Measurements from ENCODE around the gene NUP42.
"Not testable (repeated sequence)": the region's sequence is repeated elsewhere in the genome, so short reads cannot be mapped to it uniquely, and the experiment has no call there.

NUP42 gene

DNA sequence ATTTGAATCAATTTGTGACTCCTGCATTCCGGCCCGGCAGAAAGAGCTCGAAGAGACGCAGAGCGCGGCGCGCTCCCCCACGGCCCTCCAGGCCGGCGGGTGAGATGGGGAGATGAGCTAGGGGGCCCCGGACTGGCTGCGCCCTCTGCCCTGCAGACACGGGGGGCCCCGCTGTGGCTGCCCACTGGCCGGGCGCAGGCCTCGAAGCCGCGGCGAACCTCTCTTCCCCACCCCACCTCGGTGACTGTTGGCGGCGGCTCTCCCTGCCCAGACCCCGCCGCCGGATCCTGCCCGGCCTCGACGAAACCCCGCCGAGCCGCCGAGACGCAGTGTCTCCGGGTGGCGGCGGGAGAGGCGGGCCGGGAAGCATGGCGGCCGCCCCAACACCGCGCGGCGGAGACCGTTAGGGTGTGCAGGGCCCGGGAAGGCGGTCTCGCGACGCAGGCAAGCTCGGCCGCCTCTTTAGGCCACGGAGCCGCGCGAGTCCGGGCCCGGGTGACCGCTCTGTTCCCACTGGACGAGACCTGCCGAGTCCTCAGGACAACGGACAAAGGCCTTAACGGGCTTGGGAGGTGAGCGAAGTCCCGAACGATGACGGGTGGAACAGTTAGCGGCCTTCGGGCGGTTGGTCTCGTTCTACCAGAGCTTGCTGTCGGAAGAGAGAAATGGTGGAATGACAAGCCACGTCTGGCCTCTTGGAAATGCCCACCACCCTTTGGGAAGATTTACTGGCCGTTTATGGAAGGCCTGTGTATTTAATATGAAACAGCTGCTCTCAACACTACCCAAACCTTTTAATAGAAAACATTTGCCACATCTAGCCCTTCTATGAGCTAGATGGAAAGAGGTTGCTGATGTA lies 24.3 kb downstream of the NUP42 start:
- DNase-seq = no peak

GRCh38 chr7:23207021-23207420 lies 25.2 kb downstream of the NUP42 start:
- no peak for DNase-seq

- no peak for DNase-seq
Observed at GRCh38 chr7:23207884-23208283, 26.0 kb downstream of the NUP42 start.

DNA sequence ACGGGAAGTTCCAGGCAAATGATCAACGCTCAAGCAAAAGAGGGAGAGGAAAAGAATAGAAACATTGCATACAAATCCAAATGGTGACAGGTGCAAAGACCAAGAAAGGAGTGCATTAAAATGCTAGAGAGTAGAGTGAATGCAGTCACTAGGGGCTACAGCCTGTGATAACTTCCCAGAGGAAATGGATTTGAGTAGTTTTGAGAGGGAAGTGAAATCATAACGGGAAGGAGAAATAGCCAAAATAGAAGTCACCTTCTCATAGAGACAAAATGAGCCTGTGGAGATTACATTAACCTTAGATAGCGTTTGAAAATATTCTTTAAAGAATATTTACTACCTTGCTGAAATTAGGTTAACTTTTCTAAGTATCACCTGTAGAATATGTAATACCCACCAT lies 26.5 kb downstream of the NUP42 start:
- DNase-seq = no peak

DNA sequence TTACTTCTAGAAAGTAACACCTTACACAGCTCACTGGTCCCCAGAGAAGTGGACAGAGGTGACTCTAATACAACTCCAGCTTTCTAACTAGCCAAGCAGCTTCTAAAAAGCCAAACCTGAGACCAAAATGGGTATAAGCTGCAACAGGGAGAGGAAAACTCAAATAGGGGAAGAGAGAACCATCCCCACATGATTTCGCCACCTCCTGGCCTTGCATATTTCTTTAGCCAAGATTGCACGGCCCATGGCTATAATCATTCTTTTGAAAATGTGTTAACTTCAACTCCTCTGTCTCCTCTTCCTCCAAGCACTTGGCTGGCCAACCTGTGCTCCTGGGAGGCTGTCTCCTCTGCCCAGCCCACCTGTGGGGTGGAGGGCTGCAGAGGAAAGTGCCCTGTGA lies 28.7 kb downstream of the NUP42 start:
- DNase-seq = no peak

- no peak for DNase-seq
Observed at GRCh38 chr7:23211589-23211988, 29.7 kb downstream of the NUP42 start.

- DNase-seq = no peak
Observed at GRCh38 chr7:23212395-23212794, 30.5 kb downstream of the NUP42 start.

DNA sequence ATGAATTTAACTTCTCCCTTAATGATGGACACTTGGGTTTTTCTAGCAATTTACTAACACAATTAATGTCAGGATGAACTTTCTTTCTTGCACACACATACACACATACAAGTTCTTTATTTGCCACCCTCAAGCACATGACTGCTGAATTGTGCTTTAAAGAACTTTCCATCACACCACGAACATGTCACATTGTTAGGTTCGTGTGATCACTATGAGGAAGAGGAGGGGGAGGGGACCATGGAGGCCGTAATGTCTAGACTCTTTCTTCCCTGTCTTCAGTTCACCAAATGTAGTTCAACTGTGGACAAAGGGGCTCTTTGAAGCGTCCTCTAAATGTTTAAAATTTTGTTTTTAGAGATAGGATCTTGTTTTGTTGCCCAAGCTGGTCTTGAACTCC lies 31.0 kb downstream of the NUP42 start:
- no peak for DNase-seq

GRCh38 chr7:23213755-23214154 lies 31.9 kb downstream of the NUP42 start:
- no peak for DNase-seq

GRCh38 chr7:23214423-23214822 lies 32.6 kb downstream of the NUP42 start:
- no peak for DNase-seq

- no peak for DNase-seq
Observed at GRCh38 chr7:23214938-23215337, 33.1 kb downstream of the NUP42 start.

- DNase-seq = no peak
Observed at GRCh38 chr7:23216021-23216420, 34.2 kb downstream of the NUP42 start.

DNA sequence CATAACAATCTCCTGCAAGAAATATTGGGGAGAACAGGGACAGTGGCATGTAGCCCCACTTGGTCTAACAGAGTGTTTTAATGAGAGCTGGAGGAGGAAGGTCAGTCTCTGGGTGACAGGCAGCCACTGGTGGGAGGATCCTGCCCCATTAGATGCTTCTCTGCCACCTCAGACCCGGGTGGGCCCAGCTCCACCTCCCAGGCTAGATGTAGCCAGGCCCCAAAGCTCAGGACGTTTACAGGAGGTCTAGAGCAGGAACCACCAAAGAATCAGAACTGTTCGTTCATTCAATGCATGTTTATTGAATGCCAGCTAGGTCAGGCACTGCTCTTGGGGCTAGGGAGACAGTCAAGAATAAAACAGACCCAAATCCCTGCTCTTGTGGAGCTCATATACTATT lies 36.3 kb downstream of the NUP42 start:
- no peak for DNase-seq

- no peak for DNase-seq
Observed at GRCh38 chr7:23220690-23221305, 39.0 kb downstream of the NUP42 start.

GRCh38 chr7:23222439-23223030 lies 40.7 kb downstream of the NUP42 start:
- DNase-seq = no peak

GRCh38 chr7:23224364-23224763 lies 42.5 kb downstream of the NUP42 start:
- DNase-seq = not testable (repeated sequence)

- DNase-seq = no peak
Observed at GRCh38 chr7:23226844-23227450, 45.1 kb downstream of the NUP42 start.

DNA sequence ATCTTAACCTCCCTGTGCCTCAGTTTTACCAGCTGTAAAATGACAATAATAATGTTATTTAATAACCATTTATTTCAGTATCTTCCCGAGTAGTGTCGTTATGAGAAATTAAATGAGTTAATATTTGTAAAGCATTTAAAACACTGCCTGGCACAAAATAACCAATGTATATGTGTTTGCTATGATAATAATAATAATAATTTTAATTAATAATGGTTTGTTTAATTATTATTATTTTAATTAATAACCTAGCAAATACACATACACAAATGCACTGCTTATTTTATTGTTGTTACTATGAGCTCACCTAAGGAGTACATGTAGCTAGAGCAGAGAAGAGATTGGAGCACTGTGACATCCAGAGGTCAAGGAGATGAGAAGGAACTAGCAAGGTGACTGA lies 46.6 kb downstream of the NUP42 start:
- no peak for DNase-seq

DNA sequence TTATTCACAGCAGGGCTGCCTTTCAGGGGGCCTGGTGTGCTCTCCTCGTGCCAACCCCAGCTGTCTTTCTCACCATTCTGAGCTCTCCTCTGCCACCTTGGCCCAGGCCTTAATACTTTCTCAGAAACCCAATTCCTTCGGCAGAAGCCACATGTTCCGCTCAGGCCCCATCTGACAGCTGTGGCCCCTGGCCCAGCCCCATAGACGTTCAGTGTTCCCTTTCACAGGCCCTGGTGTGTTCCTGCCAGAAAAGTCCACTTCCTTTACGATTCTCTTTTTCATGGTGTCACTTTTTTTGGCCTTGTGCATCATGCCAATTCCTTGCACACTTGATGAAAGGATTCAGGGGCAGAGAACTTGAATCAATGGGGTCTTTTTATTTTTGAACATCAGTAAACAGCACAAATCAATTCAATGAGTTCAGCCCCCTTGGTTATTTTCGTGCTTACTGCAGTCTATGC lies 48.8 kb downstream of the NUP42 start:
- DNase-seq = no peak

- DNase-seq = no peak
Observed at GRCh38 chr7:23232966-23233365, 51.1 kb downstream of the NUP42 start.

DNA sequence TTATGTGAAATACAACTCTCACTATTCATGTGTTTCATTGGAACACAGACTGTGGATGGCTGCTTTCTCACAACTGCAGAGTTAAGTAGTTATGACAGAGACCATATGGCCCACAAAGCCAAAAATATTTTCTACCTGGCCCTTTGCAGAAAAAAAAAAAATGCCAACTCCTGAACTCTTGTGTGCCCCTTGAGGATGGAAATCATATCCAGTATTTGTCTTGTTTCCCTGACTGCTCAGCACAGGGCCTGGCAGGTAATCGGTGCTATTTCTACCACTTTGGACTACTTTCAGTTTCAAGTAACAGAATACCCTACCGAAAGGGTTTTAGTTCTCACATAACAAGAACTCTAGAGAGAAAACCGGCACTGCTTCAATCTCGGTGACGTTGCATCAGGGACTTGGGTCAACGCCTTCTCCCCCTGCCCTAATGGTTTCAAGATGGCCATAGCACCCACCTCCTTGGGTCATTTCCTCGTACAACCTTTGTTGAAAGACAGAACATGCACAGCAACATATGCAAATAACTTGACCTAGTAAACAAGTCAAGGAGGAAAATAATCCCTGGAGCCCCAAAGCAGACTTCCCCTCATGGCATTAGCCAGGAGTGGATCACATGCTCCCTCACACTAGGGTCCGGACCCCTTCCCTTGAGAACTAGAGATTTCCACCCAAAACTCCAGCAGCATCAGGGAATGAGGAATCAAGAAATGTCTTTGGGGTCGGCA lies 52.9 kb downstream of the NUP42 start:
- DNase-seq = no peak

DNA sequence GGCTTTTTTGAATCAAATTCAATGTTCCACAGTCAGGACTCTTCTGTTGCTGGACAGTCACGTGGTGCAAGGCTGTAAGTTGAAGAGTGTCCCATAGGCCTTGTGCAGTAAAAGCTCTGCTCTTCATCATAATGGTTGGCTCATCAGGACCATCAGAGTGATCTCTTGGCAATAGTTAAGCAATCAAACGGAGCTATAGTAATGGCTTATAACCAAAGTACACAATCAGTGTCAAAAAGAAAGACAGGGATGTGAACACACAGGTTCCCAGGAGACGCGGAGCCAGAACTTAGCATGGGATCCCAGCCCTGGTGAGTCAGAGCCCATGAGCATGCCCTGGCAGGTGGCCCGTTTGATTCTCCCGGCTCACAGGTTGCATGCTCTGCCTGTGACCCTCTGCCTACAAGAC lies 54.0 kb downstream of the NUP42 start:
- DNase-seq = no peak

GRCh38 chr7:23237000-23237399 lies 55.2 kb downstream of the NUP42 start:
- DNase-seq = no peak

Data from activated gamma-delta T cell treated with Interleukin-2 at 50 U/mL for 16 hours (primary cell).